ENCODE measurements around the gene BABAM2.

The BABAM2 gene

DNA sequence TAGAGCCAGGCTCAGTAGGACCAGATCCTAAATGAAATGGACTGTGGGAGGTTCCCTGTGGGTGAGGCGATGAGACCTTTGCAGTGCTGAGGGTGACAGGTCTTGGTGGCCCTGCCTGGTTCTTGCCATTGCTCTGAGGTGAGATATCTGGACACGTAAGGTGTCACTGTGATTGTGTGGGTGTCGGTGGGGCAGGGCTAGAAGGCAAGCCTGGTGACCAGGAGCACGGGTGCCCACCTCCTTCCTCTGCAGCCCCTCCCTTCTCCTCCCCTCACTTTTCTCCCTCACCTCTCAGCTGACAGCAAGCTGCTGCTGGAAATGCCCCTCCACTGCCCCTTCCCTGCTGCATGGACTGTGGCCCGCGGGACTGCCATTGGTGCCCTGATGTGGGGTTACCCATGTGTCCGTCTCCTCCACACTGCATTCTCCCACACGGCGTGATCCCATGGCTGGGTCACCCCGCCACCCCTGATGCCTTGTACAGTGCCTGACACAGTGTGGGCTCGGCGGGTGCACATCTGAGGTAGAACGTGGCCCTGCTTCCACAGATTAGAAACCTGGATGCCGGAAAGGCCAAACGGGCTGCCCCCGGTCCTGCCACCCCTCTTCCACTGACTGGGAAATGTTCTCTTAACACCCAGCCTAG is 446.6 kb downstream of the BABAM2 start:
- no peak for DNase-seq
- Histone ChIP-seq H3K27me3 (ENCODE audit: insufficient read depth, low read depth, severe bottlenecking) (no peaks in the 10 kb centered on the region), H3K9me3 (ENCODE audit: severe bottlenecking) (no peaks in the 10 kb centered on the region), H3K27ac (no peak overlapping the region), H3K4me3 (ENCODE audit: low read depth, low read length) (no peak overlapping the region), H3K36me3 (no peaks in the 10 kb centered on the region)
- TF ChIP-seq, protein P1, sequence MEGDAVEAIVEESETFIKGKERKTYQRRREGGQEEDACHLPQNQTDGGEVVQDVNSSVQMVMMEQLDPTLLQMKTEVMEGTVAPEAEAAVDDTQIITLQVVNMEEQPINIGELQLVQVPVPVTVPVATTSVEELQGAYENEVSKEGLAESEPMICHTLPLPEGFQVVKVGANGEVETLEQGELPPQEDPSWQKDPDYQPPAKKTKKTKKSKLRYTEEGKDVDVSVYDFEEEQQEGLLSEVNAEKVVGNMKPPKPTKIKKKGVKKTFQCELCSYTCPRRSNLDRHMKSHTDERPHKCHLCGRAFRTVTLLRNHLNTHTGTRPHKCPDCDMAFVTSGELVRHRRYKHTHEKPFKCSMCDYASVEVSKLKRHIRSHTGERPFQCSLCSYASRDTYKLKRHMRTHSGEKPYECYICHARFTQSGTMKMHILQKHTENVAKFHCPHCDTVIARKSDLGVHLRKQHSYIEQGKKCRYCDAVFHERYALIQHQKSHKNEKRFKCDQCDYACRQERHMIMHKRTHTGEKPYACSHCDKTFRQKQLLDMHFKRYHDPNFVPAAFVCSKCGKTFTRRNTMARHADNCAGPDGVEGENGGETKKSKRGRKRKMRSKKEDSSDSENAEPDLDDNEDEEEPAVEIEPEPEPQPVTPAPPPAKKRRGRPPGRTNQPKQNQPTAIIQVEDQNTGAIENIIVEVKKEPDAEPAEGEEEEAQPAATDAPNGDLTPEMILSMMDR (IDR thresholded peaks at IDR 0.05; ENCODE audit: low read depth, low read length): no peak

DNA sequence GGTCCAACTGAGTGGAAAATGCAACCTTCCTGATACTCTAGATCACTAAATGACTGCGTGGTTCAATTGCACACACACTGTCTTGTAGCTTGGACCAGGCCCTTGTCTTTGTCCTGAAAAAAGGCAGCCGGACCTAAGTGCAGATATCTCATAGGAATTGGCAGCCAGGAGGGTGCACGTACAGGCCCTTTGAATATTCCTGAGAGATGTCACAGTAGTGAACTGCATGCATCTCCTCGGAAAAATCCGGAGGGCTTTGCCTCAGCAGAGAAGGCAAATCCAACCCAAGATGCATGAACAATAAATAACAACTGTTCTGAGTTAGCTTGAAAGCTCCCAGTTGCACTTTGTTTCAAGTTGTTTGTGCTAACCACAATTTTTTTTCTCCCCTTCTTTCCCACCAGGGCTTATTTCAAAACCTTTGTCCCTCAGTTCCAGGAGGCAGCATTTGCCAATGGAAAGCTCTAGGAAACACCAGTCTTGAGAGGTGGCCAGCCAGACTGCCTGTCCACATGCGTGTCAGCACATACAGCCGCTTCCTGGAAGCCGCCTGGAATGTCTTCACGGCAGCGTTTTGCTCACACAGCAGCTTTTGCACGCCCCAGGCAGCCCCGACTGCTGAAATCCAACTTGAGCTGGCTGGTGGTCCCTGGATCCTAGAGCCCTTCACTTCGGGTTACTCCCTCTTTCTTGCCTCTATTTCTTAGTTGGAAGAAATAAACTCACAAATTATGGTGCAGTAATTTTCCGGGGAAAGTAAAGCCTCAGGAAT is 447.7 kb downstream of the BABAM2 start:
- no peak for DNase-seq
- no peak overlapping the region for H3K27ac ChIP-seq
- TF ChIP-seq, protein P1 (IDR thresholded peaks at IDR 0.05; ENCODE audit: low read depth, low read length): no peak
- no peaks in the 10 kb centered on the region for H3K9me3 ChIP-seq (ENCODE audit: severe bottlenecking)
- no peak overlapping the region for H3K4me3 ChIP-seq (ENCODE audit: low read depth, low read length)
- H3K36me3 ChIP-seq: no peaks in the 10 kb centered on the region
- H3K27me3 ChIP-seq (ENCODE audit: insufficient read depth, low read depth, severe bottlenecking): no peaks in the 10 kb centered on the region

DNA sequence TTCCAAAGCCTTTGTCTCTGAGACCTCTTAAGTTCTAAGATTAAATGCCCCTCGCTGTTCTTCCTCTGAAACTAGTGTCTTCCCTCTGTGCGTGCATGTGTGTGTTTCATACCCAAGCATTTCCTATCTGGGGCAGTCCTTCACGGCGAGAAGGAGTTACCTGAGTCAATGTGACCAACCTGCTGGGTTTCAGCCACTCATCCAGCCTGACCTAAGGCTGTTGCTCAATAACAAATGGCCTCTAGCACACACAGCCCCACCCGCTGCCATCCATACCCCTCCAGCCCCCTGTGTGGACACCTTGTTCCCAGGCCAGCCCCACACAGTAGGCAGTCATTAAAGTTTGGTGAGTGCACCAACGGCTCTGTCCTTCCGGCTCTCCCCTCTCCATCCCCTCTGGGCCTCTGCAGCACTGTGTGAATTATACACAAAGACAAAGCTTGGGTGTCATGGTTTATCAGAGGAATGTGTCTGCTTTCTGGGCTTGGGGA is 448.3 kb downstream of the BABAM2 start:
- Histone ChIP-seq H3K36me3 (no peaks in the 10 kb centered on the region), H3K27me3 (ENCODE audit: insufficient read depth, low read depth, severe bottlenecking) (no peaks in the 10 kb centered on the region), H3K4me3 (ENCODE audit: low read depth, low read length) (no peak overlapping the region), H3K27ac (no peak overlapping the region), H3K9me3 (ENCODE audit: severe bottlenecking) (no peaks in the 10 kb centered on the region)
- no peak for DNase-seq
- TF ChIP-seq, protein P1 (IDR thresholded peaks at IDR 0.05; ENCODE audit: low read depth, low read length): no peak

DNA sequence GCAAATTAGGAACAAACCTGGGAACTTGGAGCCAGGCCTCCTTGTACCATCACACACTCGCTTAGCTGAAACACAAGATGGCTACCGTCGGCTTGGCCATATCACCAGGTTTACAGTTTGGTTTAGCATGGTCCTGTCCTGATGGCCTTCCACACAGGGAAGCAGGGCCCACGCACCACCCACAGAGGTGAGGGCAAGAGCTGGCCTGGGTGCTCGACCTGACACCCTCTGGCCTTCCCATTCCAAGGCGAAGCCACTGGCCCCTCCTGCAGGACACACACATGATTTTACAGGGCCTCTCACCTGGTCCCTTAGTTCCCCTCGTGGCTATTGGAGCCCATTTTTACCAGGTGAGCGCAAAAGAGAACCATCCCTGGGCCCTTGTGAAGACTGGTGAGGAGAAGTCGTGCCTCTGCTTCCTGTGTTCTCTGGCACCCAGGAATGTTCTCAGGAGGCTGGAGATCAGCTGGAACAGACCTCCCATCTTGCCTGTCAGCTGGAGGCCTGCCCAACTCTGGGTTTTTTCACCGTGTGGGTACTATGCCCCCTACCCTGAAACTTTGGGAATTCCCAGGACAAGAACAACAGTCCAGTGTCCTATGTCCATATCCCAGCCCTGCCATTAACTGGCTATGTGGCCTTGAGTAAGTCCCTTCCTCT is 449.1 kb downstream of the BABAM2 start:
- Histone ChIP-seq H3K36me3 (no peaks in the 10 kb centered on the region), H3K4me3 (ENCODE audit: low read depth, low read length) (no peak overlapping the region), H3K27ac (no peak overlapping the region), H3K9me3 (ENCODE audit: severe bottlenecking) (no peaks in the 10 kb centered on the region), H3K27me3 (ENCODE audit: insufficient read depth, low read depth, severe bottlenecking) (no peaks in the 10 kb centered on the region)
- TF ChIP-seq, protein P1 (IDR thresholded peaks at IDR 0.05; ENCODE audit: low read depth, low read length): peak; percentile 3; the same call in 1 of the 2 replicates
- no peak for DNase-seq

DNA sequence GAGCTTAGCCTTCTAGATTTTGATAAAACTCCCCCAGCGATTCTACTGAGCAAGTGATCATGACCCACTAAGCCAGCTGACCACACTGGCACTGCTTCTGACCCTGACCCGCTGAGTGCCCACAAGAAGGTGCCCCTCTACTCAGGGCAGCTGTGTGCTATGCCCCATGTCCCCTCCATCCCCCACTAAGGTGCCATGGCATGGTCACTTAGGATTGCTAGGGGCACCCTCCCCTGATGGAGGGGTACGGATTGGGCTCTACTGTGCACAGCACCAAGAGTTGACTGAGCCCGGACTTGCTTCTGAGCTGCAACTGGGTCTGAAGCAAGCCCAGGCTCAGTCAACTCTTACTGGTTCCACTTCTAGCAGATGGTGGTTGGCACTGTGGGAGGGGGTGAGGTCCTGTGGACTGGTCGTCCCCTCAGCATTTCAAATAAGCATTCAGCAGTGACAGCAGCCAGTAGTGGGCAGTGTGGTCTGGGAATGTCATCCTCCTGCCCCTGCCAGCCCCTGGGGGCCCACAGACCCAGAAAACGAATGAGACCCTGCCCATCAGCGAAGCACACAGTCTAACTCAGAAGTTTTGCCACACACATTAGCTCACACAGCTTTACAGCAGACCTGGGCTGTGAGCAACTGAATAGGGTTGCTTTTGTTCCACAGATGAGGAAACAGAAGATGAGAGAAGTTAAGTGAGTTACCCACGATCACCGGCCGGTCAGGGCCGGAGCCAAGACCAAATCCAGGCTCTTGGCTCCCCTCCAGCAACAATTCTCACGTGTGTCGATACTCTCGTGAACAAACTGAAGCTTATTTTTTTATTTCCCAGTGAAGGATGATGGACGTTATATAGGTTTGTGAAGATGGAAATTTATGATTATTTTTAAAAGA is 450.0 kb downstream of the BABAM2 start:
- DNase-seq: no peak
- Histone ChIP-seq H3K4me3 (ENCODE audit: low read depth, low read length) (no peak overlapping the region), H3K36me3 (no peaks in the 10 kb centered on the region), H3K9me3 (ENCODE audit: severe bottlenecking) (no peaks in the 10 kb centered on the region), H3K27me3 (ENCODE audit: insufficient read depth, low read depth, severe bottlenecking) (no peaks in the 10 kb centered on the region), H3K27ac (no peak overlapping the region)
- TF ChIP-seq, protein P1 (IDR thresholded peaks at IDR 0.05; ENCODE audit: low read depth, low read length): peak; percentile 73

Measured in WERI-Rb-1 (cell line).